Thyroid gland (tissue), 4 donors: Measurements from ENCODE around the gene PIP4K2A.

Experiments
- CTCF ChIP-seq, 6 experiments: fragments of 200-600 bp in 3 of 6; fragments of 450-650 bp in 3 of 6; sonication (generic) in 3 of 6; IDR thresholded peaks; one replicate each; pipeline ENCODE4 v1.5.1; 2016 to 2019; ENCODE audit warnings: antibody characterized with exemption in 6 of 6, mild to moderate bottlenecking in 2 of 6, inconsistent platforms in 1 of 6, moderate library complexity in 1 of 6
- POLR2A ChIP-seq, 2 donors: fragments of 450-650 bp; IDR thresholded peaks; one replicate each; pipeline ENCODE4 v1.6.1; 2017; ENCODE audit warnings: antibody characterized with exemption in 2 of 2, mild to moderate bottlenecking in 2 of 2, moderate library complexity in 1 of 2

GRCh38 chr10:22515009-22515408 lies 199.4 kb downstream of the PIP4K2A start:
- TF ChIP-seq CTCF (IDR thresholded peaks at IDR 0.05): no peak
- TF ChIP-seq POLR2A (IDR thresholded peaks at IDR 0.05): no peak
